ENCODE data around the gene SPTBN5. TPM values are rescaled to one million over a fixed set of nuclear protein-coding genes. Genes with fewer than 3 reads are reported as not detected.

Gene SPTBN5
- total RNA-seq = under 1 TPM; 0.16 to 0.21 TPM

DNA sequence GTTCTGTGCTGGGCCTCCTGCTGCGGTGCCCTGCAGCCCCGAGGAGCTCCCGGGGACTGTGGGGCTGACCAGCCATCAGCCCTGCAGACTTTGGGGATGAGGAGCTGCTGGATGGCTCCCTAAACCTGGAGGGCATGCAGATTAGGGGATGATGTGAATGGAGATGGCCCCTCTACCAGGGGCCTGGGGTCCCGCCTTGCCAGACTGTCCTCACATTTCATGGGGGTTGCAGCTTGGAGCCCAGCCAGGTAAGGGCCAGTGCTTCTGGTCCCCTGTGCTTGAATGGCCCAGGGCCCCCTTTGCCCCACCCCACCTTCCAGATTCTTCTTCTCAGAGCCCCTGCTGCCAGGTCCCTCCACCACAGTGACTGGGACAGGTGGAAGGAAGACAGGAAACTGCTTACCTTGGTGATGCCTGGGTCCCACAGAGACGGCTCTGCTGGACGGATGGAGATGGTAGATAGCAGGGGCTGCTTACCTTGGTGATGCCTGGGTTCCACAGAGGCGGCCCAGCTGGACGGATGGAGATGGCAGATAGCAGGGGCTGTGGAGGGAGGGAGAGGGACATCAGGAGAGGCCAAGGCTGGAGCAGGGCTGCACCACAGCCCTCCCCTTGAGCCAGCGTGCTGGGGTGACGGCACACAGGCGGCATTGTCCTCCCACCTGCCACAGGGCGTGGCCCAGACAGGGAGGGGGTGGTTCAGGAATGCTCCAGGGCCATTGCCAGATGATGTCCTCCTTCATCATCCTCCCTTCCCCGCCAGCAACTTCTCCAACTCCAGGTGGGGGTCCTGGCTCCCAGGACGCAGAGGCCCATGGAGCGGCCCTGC is at the start of gene SPTBN5:
Gene SPTBN5 (minus strand): TSS at position 632 of the 829 bp plus-strand sequence. CDS start 556 bp downstream, at position 76.
- CTCF ChIA-PET = interaction anchor here (1.6 to 2.6 kb wide), 2 partner anchors 11 to 120 kb away, joined by 9 to 27 read pairs; partner anchors contain the start of gene MAPKBP1
- ATAC-seq (no peak), DNase-seq (no peak)
- Mint-ChIP-seq H3K9me3 (ENCODE audit: insufficient read depth) (no peaks in the 10 kb centered on the region), H3K4me1 (ENCODE audit: low read depth) (peaks cover 55% of the 10 kb centered on the region), H3K4me3 (peak within 1 kb of the TSS; percentile 44), H3K36me3 (ENCODE audit: low read depth) (no peaks in the 10 kb centered on the region), H3K27me3 (ENCODE audit: low read depth) (no peaks in the 10 kb centered on the region), H3K27ac (peak within 1 kb of the TSS; percentile 96)
- POLR2A ChIA-PET = interaction anchor here (0.6 kb wide), 1 partner anchor 11 kb away, joined by 3 read pairs; no protein-coding TSS in a partner anchor

DNA sequence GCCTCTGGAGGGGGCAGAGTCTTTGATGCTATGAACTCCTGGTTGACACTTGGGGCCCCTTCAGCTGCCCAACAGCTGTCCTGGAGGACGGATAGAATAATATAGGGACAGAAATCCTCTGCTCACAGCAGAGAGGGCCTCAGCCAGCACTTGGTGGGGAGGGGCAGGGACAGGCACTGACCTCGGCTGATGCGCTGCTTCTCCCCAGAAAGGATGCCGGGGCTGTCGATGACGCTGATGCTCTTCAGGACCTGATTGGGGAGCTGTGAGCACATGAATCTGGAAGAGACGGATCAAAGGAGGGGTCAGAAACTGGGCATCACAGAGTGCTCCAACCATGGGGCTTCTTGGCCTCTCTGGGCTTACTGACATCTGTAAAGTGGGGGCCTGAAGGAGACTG is 49.0 kb upstream of the SPTBN5 start:
- Mint-ChIP-seq H3K27ac (no peak overlapping the region), H3K36me3 (ENCODE audit: low read depth) (peaks cover 4% of the 10 kb centered on the region), H3K9me3 (ENCODE audit: insufficient read depth) (no peaks in the 10 kb centered on the region), H3K4me3 (no peak overlapping the region), H3K27me3 (ENCODE audit: low read depth) (no peaks in the 10 kb centered on the region), H3K4me1 (ENCODE audit: low read depth) (peaks cover 15% of the 10 kb centered on the region)
- ChIA-PET CTCF (interaction anchor here (1.2 kb wide), 1 partner anchor 10 kb away, joined by 3 read pairs; no protein-coding TSS in a partner anchor), POLR2A (interaction anchor here (0.8 kb wide), 1 partner anchor 15 kb away, joined by 3 read pairs; no protein-coding TSS in a partner anchor)
- DNase-seq (no peak), ATAC-seq (no peak)

DNA sequence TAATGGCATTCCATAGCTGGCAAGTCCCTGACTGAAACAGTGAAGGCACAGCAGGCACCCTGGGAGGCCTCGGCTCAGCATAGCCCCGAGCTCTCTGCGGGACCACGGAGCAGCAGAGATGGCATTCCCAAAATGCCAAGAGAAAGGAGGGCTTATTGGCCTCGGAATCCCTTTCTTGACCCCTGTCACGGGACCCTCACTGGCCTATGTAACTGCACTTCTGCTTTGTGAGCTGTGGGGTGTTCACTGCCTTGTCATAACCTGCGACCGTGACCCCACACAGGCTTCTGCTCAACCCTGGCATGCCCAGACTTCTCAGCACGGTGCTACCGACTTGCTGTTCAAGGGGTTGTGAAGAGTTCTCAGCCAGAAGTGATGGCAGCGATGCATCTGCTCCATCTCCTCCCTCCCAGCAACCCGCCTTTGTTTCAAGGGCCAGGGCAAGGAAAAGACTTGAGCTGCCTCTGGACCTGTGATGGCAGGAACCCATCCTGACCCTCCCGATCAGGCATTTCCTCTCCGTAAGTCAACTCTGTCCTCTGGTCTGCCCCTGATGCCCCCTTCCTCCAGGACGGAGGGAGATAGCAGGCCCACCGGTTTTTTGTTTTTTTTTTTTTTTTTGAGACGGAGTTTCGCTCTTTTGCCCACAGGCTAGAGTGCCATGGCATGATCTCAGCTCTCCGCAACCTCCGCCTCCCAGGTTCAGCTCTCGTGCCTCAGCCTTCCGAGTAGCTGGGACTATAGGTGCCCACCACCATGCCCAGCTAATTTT is 48.0 kb upstream of the SPTBN5 start:
- DNase-seq (no peak), ATAC-seq (no peak)
- Mint-ChIP-seq H3K36me3 (ENCODE audit: low read depth) (peaks cover 6% of the 10 kb centered on the region), H3K27ac (no peak overlapping the region), H3K9me3 (ENCODE audit: insufficient read depth) (no peaks in the 10 kb centered on the region), H3K27me3 (ENCODE audit: low read depth) (no peaks in the 10 kb centered on the region), H3K4me1 (ENCODE audit: low read depth) (peaks cover 26% of the 10 kb centered on the region), H3K4me3 (no peak overlapping the region)
- ChIA-PET POLR2A (interaction anchor here (0.6 to 1.0 kb wide), 2 partner anchors 10 to 26 kb away, joined by 3 read pairs; no protein-coding TSS in a partner anchor), CTCF (interaction anchor here (1.0 kb wide), 2 partner anchors 9 to 168 kb away, joined by 3 read pairs; partner anchors contain the start of gene MAPKBP1)

- H3K4me3 Mint-ChIP-seq = no peak overlapping the region
- H3K9me3 Mint-ChIP-seq (ENCODE audit: insufficient read depth) = no peaks in the 10 kb centered on the region
- ATAC-seq (no peak), DNase-seq (no peak)
- H3K27me3 Mint-ChIP-seq (ENCODE audit: low read depth) = no peaks in the 10 kb centered on the region
- ChIA-PET CTCF (interaction anchor here (0.8 to 1.0 kb wide), 6 partner anchors 11 to 166 kb away, joined by 3 to 5 read pairs (median 3); partner anchors contain the start of gene MAPKBP1), POLR2A (interaction anchor here (1.0 kb wide), 1 partner anchor 27 kb away, joined by 3 read pairs; no protein-coding TSS in a partner anchor)
- H3K27ac Mint-ChIP-seq = peak overlapping the region; percentile 3
- peaks cover 40% of the 10 kb centered on the region for H3K4me1 Mint-ChIP-seq (ENCODE audit: low read depth)
- H3K36me3 Mint-ChIP-seq (ENCODE audit: low read depth) = peaks cover 6% of the 10 kb centered on the region
Observed at GRCh38 chr15:41940441-41940857, 46.6 kb upstream of the SPTBN5 start.

- ATAC-seq (no peak), DNase-seq (no peak)
- ChIA-PET POLR2A (no interaction called here), CTCF (interaction anchor here (1.0 kb wide), 2 partner anchors 20 to 30 kb away, joined by 3 to 5 read pairs; no protein-coding TSS in a partner anchor)
- Mint-ChIP-seq H3K36me3 (ENCODE audit: low read depth) (peaks cover 6% of the 10 kb centered on the region), H3K27ac (no peak overlapping the region), H3K9me3 (ENCODE audit: insufficient read depth) (no peaks in the 10 kb centered on the region), H3K4me3 (no peak overlapping the region), H3K4me1 (ENCODE audit: low read depth) (peaks cover 44% of the 10 kb centered on the region), H3K27me3 (ENCODE audit: low read depth) (no peaks in the 10 kb centered on the region)
Observed at GRCh38 chr15:41939986-41940385, 46.1 kb upstream of the SPTBN5 start.

- H3K9me3 Mint-ChIP-seq (ENCODE audit: insufficient read depth) = no peaks in the 10 kb centered on the region
- H3K27ac Mint-ChIP-seq = peak overlapping the region; percentile 95
- H3K27me3 Mint-ChIP-seq (ENCODE audit: low read depth) = no peaks in the 10 kb centered on the region
- H3K4me1 Mint-ChIP-seq (ENCODE audit: low read depth) = peaks cover 62% of the 10 kb centered on the region
- ChIA-PET POLR2A (interaction anchor here (0.5 to 3.7 kb wide), 6 partner anchors 11 to 554 kb away, joined by 3 to 45 read pairs (median 4); partner anchors contain the start of genes EHD4 and ZNF106), CTCF (interaction anchor here (1.0 to 4.3 kb wide), 21 partner anchors 10 to 380 kb away, joined by 3 to 45 read pairs (median 5); partner anchors contain the start of genes EHD4 and MAPKBP1)
- H3K4me3 Mint-ChIP-seq = peak overlapping the region; percentile 49
- ATAC-seq (no peak), DNase-seq (no peak)
- H3K36me3 Mint-ChIP-seq (ENCODE audit: low read depth) = peaks cover 6% of the 10 kb centered on the region
Observed at GRCh38 chr15:41937568-41937923, 43.7 kb upstream of the SPTBN5 start.

GRCh38 chr15:41936649-41937567 is 43.1 kb upstream of the SPTBN5 start:
- Mint-ChIP-seq H3K4me1 (ENCODE audit: low read depth) (peaks cover 62% of the 10 kb centered on the region), H3K27me3 (ENCODE audit: low read depth) (no peaks in the 10 kb centered on the region), H3K27ac (peak overlapping the region; percentile 95), H3K4me3 (peak overlapping the region; percentile 49), H3K9me3 (ENCODE audit: insufficient read depth) (no peaks in the 10 kb centered on the region), H3K36me3 (ENCODE audit: low read depth) (peaks cover 6% of the 10 kb centered on the region)
- ChIA-PET POLR2A (interaction anchor here (0.5 to 3.7 kb wide), 6 partner anchors 11 to 554 kb away, joined by 3 to 45 read pairs (median 4); partner anchors contain the start of genes EHD4 and ZNF106), CTCF (interaction anchor here (0.6 to 4.3 kb wide), 29 partner anchors 9 to 379 kb away, joined by 3 to 45 read pairs (median 5); partner anchors contain the start of genes EHD4, JMJD7 and MAPKBP1)
- ATAC-seq (peak; percentile 85), DNase-seq (peak; percentile 83)

DNA sequence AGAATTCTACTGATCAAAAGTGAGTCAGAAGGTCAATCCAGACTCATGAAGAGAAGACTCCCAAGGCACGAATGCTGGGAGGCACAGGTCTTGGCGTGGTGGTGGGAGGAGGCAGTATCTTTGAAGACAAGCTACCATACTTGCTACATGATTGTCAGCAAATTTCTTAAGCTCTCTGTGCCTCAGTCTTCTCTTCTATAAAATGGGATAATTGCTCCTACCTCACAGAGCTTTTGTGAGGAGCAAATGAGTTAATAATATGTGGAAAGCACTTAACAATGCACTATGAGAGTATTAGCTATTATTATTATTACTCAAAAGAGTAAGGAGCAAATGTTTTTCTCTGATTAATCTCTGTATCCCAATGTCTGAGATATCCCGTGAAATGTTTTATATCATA is 42.3 kb upstream of the SPTBN5 start:
- H3K27me3 Mint-ChIP-seq (ENCODE audit: low read depth) = no peaks in the 10 kb centered on the region
- H3K36me3 Mint-ChIP-seq (ENCODE audit: low read depth) = peaks cover 6% of the 10 kb centered on the region
- H3K4me3 Mint-ChIP-seq = no peak overlapping the region
- H3K4me1 Mint-ChIP-seq (ENCODE audit: low read depth) = peaks cover 61% of the 10 kb centered on the region
- ChIA-PET POLR2A (interaction anchor here (1.4 to 3.7 kb wide), 2 partner anchors 36 to 41 kb away, joined by 5 to 45 read pairs; partner anchors contain the start of gene EHD4), CTCF (interaction anchor here (0.8 to 4.3 kb wide), 14 partner anchors 11 to 351 kb away, joined by 3 to 45 read pairs (median 6); partner anchors contain the start of genes EHD4, JMJD7 and MAPKBP1)
- DNase-seq (no peak), ATAC-seq (no peak)
- peak overlapping the region; percentile 95 for H3K27ac Mint-ChIP-seq
- no peaks in the 10 kb centered on the region for H3K9me3 Mint-ChIP-seq (ENCODE audit: insufficient read depth)

GRCh38 chr15:41935566-41936020 is 41.7 kb upstream of the SPTBN5 start:
- H3K4me3 Mint-ChIP-seq = no peak overlapping the region
- H3K36me3 Mint-ChIP-seq (ENCODE audit: low read depth) = peaks cover 6% of the 10 kb centered on the region
- H3K27me3 Mint-ChIP-seq (ENCODE audit: low read depth) = no peaks in the 10 kb centered on the region
- H3K27ac Mint-ChIP-seq = peak overlapping the region; percentile 92
- no peak for DNase-seq
- peaks cover 57% of the 10 kb centered on the region for H3K4me1 Mint-ChIP-seq (ENCODE audit: low read depth)
- POLR2A ChIA-PET = interaction anchor here (0.6 to 3.7 kb wide), 2 partner anchors 37 to 158 kb away, joined by 3 to 45 read pairs; partner anchors contain the start of gene EHD4
- no peaks in the 10 kb centered on the region for H3K9me3 Mint-ChIP-seq (ENCODE audit: insufficient read depth)
- CTCF ChIA-PET = interaction anchor here (1.6 to 4.3 kb wide), 8 partner anchors 11 to 162 kb away, joined by 6 to 45 read pairs (median 16); partner anchors contain the start of genes EHD4, JMJD7 and MAPKBP1
- no peak for ATAC-seq

DNA sequence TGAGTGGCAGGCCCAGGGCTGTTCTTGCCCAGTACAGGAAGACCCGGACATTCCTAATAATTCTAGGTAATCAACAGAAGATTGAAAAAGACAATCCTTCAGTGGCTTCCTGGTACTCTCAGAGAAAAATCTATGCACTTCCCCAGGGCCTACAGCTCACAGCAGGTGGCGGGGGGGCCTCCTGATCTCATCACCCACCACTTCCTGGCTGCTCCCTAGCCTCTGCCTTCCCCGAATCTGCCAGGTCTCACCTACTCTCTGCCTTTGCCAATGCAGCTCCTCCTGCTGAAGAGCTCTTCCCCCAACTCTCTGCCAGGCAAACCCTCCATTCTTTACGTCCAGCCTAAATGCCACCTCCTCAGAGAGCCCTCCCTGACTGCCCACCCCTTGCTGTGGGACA is 41.0 kb upstream of the SPTBN5 start:
- ChIA-PET POLR2A (interaction anchor here (0.6 to 3.7 kb wide), 2 partner anchors 37 to 157 kb away, joined by 3 to 45 read pairs; partner anchors contain the start of gene EHD4), CTCF (interaction anchor here (0.6 to 4.3 kb wide), 4 partner anchors 10 to 161 kb away, joined by 3 to 27 read pairs (median 11); partner anchors contain the start of genes EHD4 and MAPKBP1)
- peak overlapping the region; percentile 42 for H3K4me3 Mint-ChIP-seq
- peaks cover 1% of the 10 kb centered on the region for H3K36me3 Mint-ChIP-seq (ENCODE audit: low read depth)
- H3K9me3 Mint-ChIP-seq (ENCODE audit: insufficient read depth) = no peaks in the 10 kb centered on the region
- H3K27me3 Mint-ChIP-seq (ENCODE audit: low read depth) = no peaks in the 10 kb centered on the region
- ATAC-seq (peak; percentile 81), DNase-seq (peak; percentile 82)
- peaks cover 54% of the 10 kb centered on the region for H3K4me1 Mint-ChIP-seq (ENCODE audit: low read depth)
- H3K27ac Mint-ChIP-seq = peak overlapping the region; percentile 92

All from activated CD8-positive, alpha-beta T cell treated with anti-CD3 and anti-CD28 coated beads, Interleukin-2, amount 10 ng/mL, durations not matched to agents 7 days and 5 days (primary cell).